GM12873 (cell line): ENCODE data around the gene FDCSP.

ENCODE experiments used
- TF ChIP-seq, protein P1 (sequence below): IDR thresholded peaks from 2 replicates; pipeline ENCODE4 v1.5.1; 2012; ENCODE audit warnings: low read depth, mild to moderate bottlenecking, moderate library complexity, low read length, control low read depth; ENCODE audit not compliant: insufficient read depth; ENCODE audit errors: missing control alignments

The FDCSP gene

DNA sequence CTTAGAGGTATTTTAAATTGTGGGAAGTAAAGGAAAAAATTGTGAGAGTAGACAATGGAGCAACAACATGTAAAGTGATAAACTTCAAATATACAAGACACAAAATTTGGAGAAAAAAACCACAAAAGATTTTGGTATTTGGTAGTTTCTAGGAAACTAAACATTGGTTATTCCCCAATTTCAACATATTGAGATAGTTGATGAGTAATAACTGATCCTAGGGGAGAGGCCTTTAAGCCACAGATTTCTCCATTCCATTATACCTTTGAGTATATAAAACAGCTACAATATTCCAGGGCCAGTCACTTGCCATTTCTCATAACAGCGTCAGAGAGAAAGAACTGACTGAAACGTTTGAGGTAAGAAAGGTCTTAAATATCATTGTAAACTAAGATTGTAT, at the start of gene FDCSP:
Gene FDCSP (plus strand): TSS at position 301 of the 400 bp plus-strand sequence. CDS start 5,071 bp downstream, outside the sequence.
- TF ChIP-seq, protein P1, sequence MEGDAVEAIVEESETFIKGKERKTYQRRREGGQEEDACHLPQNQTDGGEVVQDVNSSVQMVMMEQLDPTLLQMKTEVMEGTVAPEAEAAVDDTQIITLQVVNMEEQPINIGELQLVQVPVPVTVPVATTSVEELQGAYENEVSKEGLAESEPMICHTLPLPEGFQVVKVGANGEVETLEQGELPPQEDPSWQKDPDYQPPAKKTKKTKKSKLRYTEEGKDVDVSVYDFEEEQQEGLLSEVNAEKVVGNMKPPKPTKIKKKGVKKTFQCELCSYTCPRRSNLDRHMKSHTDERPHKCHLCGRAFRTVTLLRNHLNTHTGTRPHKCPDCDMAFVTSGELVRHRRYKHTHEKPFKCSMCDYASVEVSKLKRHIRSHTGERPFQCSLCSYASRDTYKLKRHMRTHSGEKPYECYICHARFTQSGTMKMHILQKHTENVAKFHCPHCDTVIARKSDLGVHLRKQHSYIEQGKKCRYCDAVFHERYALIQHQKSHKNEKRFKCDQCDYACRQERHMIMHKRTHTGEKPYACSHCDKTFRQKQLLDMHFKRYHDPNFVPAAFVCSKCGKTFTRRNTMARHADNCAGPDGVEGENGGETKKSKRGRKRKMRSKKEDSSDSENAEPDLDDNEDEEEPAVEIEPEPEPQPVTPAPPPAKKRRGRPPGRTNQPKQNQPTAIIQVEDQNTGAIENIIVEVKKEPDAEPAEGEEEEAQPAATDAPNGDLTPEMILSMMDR: no peak

DNA sequence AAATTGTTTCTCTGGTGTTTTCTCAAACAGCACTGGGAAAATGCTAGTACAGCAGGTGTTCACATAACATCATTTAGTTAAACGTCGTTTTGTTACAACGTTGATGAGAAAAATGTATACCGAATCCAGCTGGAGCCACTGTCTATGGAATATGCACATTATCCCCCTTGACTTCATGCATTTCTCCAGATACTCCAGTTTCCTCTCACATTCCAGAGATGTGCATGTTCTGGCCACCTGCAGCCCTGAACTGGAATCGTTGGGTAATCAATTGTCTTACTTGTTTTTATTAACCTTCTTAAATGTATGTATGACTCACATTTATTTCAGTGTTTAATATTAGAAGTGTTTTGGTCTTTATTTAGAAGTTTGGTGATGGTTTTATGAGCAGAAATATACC, 48.8 kb upstream of the FDCSP start:
- TF ChIP-seq, protein P1: no peak

DNA sequence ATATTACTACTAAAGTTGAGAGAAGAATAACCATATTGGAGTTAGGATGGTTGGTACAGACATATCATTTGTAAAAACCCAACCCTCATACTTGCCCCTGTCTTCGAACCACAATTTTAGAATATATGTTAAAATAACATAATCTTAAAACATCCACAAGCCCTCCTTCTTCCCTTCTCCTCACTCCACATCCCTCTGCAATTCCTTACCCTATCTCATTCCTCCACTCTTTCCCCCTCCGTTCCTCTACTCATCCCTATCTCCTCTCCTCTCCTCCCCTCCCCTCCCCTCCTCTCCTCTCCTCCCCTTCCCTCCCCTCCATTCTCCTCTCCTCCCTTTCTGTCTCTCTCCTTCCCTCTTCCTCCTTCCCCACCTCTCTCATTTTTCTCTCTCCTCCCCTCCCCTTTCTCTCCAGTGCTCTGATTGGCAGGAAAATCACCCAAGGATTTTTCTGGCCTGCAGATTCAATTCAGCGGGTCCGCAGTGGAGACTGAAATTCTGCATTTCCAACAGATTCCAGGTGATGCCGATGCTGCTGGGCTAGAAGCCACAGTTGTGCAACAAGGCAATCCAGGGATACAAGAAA, 47.8 kb upstream of the FDCSP start:
- TF ChIP-seq, protein P1: no peak

DNA sequence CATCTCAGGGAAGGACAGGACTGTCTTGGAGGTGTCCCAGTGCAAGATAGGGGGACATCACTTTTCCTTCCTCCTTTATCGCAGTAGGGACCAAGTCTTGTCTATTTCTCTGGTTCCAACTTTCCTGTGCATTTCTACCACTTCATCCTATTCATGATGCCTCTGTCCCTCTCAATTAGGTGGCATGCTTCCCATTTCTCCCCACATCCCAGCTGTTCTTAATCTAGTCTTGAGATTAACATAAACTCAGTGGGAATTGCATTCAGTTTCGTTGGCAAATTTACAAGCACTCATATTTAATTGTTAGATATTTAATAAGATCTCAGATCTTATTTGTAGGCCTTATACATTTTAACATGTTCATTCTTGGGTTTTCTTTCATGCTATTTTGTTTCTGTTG, 46.1 kb upstream of the FDCSP start:
- TF ChIP-seq, protein P1: no peak

DNA sequence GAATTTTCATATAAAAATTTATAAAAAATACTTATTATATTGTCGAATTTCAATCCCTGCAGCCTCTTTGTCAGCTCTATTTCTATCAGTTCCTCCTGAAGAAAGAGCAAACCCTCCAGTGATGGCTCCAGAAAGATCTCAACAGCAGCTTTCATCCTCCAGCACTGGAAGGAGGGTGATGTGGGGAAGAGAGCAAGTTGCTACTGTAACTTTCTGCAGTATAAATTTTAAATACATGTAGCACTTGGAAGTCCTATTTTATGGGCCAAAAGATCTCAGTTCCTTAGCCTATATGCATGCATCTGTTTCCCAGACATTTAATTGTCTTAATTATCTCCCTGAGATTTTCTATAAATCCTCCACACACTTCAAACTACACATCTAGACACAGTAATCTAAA, 44.1 kb upstream of the FDCSP start:
- TF ChIP-seq, protein P1: no peak

DNA sequence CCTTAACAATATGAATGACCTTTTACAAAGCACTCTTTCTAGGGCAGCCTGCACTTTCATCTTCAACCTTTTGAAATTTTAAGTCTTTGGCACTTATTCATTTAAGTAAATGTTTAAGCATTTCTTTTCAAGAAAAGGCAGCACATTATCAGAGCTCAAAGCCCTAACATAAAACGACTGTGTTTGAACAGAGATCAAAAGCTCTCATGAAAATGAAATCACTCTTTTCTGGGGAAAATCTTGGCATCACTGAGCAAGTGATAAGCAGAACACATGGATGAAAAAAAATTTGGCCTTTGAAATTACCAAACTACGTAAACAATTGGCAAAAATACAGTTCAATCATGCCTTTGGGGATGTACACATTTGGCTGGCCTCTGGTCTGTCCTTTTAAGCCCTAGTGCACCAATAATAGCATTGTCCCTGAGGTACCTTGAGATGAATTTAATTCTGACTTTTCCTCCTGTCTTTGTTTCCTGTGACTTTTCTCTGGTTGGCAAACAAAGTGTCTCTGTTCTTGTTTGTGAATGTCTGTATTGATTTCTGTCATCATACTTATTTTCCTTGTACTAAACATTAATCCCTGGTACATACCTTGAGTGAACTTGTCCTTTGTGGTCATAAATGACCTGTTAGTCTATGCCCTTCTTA, 43.3 kb upstream of the FDCSP start:
- TF ChIP-seq, protein P1: no peak

DNA sequence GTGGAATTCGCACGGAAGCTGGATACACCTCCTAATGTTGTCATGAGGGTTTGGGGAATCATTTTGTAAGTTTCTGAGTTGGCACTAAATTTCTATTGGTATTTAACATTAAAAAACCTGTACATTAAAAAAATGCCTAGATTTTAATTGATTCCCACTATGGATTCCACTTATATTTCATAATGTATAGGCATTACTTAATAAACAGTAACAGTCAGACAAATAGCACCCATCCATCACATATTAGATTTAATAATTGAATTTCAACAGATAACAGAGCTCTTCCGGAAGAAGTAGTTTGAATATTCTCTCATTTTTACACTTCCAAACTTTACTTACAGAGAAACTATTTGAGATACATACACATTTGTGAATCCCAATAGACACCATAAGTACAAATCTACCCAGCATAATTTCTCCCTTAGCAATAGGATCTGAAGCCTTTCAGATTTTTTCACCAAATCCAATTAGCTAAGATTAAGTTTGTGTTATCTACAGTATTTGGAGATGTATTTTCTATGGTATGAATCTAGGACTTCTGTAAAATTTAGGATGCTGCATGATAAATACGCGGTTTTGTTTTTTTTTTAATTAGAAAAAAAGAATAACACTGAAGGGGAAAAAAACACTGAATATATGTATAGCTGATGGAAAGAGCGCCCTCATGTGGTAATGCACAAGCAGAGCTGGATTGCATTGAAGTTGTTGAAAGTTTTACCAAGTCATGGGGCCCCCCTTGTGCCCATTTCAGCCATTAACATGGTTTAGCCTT, 42.6 kb upstream of the FDCSP start:
- TF ChIP-seq, protein P1: peak; percentile 70
